Ishikawa (cell line): ENCODE measurements around the gene TMEM35B.

Experiments
- CREB1 ChIP-seq: IDR thresholded peaks from 2 replicates; pipeline ENCODE4 v1.6.1; 2012; ENCODE audit warnings: low read depth
- EGR1 ChIP-seq: IDR thresholded peaks from 2 replicates; pipeline ENCODE4 v1.6.1; 2012
- EP300 ChIP-seq: IDR thresholded peaks from 2 replicates; pipeline ENCODE4 v1.6.1; 2012; ENCODE audit warnings: borderline replicate concordance
- RAD21 ChIP-seq: IDR thresholded peaks from 2 replicates; pipeline ENCODE4 v1.6.1; 2012; ENCODE audit warnings: low read depth
- TEAD4 ChIP-seq: IDR thresholded peaks from 2 replicates; pipeline ENCODE4 v1.6.1; 2012

GRCh38 chr1:34965597-34965996 is 19.6 kb downstream of the TMEM35B start:
- TF ChIP-seq EP300 (no peak), RAD21 (no peak), TEAD4 (no peak), EGR1 (no peak), CREB1 (no peak)
